SW 1271 (cell line): Measurements from ENCODE around the gene LRRC8E.
"Not testable (repeated sequence)": the region's sequence is repeated elsewhere in the genome, so short reads cannot be mapped to it uniquely, and the experiment has no call there.

ENCODE experiments used
- DNase-seq, 2 experiments: peaks; one replicate each; lab custom pipeline; 2025; lab: John Stamatoyannopoulos, UW

LRRC8E gene

DNA sequence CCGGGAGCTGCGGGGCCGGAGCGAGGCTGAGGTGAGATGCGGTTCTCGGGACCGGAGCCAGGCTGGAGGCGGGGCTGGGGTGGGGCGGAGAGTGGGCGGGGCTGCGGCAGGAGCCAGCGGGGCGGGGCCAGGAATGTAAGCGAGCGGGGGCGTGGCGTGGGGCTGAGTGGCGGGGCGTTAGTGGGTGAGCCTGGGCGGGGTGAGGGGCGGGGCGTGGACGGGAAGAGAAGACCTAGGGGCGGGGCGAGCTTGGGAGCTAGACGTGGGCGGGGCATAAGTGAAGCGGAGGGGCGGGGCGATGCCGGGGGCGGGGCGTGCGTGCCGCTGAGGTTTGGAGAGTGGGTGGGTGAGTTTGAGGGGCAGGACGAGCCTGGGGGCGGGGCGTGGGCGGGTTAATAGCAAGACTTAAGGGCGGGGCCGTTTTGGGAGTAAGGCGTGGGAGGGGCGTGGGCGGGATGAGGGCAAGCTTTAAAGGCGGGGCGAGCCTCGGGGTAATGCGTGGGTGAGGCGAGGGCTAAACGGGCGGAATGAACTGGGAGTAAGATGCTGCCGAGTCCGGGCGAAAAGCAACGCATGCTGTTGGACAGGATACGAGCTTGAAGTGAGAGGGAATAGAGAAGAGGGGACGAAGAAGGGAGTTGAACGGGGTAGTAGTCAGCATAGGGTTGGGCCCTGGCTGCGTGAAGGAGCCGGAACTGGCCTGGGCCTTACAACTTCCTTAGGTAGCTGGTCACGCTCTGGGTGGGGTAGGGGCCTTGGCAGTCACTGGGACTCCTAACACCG, 32.4 kb downstream of the LRRC8E start:
- peak; percentile 87 to 97 for DNase-seq

DNA sequence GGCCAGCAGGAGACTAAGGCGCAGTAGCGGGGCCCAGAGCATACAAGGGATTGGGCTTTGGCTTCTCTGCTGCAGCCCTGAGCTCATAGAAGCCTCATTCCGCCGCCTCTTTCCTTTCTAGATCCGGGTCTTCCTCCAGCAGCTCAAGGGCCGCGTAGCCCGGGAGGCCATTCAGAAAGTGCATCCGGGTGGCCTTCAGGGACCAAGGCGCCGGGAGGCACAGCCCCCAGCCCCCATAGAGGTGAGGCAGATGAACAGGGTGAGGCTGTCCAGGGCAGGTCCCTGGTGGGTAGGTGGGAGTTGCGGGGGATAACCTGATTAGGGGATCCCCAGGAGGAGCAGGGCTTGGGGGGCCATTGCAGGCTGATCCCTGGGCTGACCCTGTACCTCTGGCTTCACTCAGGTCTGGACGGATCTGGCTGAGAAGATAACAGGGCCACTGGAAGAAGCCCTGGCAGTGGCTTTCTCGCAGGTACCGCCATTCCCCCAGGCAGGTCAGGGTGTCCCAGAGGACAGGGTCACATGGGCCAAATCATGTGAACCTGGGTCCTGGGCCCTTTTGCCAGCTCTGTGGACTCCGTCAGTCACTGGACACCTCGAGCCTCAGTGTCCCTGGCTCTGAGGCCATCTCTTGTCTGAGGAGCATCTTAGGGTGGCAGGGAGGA, 33.1 kb downstream of the LRRC8E start:
- no peak for DNase-seq

DNA sequence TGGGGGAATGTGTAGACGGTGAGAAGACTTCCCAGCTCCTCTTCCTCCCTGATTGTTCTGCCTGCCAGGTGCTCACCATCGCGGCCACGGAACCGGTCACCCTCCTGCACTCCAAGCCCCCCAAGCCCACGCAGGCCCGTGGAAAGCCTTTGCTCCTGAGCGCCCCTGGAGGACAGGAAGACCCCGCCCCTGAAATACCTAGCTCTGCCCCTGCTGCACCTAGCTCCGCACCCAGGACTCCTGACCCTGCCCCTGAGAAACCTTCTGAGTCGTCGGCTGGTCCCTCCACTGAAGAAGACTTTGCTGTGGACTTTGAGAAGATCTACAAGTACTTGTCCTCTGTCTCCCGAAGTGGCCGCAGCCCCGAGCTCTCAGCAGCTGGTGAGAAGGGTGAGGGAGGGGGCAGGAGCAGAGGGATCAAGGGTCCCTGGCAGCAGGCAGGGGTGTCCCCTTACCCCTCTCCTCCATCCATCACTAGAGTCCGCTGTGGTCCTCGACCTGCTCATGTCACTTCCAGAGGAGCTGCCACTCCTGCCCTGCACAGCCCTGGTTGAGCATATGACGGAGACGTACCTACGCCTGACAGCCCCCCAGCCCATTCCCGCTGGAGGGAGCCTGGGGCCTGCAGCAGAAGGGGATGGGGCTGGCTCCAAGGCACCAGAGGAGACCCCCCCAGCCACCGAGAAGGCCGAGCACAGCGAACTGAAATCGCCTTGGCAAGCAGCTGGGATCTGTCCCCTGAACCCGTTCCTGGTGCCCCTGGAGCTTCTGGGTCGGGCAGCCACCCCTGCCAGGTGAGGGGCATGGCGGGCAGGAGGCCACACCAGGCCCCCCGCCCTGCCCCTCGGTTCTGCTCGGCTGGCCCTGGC, 33.9 kb downstream of the LRRC8E start:
- DNase-seq, result no peak

DNA sequence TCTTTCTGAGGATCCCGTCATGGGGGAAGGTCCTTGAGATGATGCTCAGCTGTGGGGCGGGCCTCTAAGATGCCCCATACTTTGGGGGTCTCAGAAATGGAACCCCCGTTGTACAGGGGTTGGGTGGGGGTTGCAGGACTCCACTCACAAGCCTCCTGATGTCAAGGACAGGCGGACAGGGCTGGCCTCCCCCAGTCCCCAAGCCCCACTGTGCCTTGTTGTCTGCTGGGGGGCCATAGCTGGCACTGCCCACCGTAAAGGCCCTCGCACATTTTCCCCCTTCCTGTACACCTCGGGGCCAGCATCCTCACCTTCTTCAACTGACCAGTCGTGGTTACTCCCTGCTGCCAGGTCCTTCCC, 34.5 kb downstream of the LRRC8E start:
- DNase-seq, result no peak

DNA sequence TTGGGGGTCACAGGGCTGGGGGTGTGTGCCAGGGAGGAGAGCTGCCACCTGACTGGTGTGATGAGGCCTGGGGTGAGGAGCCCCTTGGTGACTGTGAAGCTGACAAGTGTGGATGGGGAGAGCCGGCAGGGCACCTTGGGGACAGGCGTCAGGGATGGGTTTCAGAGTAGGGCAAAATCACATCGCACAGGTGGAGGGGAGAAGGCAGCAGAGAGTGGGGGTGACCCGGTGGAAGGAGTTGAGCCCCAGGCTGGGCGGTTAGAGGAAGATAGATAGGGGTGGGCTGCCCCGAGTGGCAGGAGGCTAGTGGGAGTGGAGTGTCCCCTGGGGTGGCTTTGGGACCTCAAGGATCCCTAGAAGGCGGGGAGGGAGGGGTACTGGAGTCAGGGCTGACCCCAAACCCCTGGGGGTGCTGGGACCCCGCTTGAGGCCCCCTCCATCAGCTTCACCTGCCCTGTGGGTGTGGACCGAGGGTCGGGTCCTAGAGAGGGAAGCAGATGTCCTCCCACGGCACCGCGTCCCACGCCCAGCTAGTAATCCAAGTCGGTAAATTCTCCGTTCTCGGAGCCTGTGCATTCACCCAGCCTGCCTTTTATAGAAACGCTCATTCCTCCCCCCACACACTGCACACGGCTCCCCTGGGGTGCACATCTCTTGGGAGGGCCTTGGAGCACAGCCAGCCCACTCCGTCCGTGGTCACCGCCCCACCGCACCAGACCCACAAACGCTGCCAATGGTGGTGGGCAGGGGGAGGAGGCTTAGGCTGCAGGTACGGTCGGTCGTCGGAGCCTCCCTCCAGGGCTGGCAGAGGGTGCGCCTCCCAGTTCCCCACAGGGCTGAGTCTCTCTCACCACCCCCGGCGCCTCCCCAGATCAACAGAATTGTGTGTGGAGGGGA, 35.2 kb downstream of the LRRC8E start:
- DNase-seq, result no peak

DNA sequence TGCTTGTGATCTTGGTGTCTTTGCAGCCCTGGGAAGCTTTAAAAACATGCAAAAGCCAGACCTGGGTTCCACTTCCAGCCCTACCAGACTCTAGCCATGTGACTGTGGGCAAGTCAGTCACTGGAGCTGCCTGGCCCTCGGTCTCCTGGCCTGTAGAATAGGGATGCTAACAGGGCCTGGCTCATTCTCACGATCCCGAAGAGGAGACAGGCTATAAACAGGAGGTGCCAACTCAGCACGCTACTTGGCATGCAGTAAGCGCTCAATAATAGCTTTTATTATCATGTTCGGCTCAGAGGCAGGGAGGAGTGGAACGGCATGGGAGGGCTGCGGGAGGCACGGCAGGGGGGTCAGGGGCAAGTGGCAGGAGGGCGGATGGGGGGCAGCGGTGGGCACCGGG, 35.9 kb downstream of the LRRC8E start:
- DNase-seq, result no peak

DNA sequence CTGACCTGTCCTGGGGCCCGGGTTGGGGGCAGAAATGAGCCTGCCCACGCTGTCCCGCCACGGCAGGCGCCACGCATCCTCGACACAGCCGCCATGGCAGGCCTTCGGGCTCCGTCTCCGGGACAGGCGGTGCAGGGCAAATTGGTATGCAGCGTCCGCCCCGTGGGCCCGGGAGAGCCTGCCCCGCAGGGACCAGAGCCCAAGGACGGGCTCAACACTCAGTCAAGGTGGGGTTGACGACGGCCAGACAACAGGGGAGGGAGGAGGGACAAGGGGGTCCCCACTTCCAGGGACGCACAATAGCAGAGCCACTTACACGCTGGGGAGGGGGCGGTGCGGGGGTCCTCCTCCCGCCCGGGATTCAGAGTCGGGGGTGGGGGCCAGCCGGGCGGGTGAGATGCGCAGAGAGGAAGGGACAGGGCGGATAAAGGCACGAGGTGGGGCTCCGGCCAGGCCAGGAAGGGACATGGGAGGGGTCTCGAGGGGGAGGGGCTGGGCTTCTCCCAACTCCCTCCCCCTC, 36.4 kb downstream of the LRRC8E start:
- no peak for DNase-seq

DNA sequence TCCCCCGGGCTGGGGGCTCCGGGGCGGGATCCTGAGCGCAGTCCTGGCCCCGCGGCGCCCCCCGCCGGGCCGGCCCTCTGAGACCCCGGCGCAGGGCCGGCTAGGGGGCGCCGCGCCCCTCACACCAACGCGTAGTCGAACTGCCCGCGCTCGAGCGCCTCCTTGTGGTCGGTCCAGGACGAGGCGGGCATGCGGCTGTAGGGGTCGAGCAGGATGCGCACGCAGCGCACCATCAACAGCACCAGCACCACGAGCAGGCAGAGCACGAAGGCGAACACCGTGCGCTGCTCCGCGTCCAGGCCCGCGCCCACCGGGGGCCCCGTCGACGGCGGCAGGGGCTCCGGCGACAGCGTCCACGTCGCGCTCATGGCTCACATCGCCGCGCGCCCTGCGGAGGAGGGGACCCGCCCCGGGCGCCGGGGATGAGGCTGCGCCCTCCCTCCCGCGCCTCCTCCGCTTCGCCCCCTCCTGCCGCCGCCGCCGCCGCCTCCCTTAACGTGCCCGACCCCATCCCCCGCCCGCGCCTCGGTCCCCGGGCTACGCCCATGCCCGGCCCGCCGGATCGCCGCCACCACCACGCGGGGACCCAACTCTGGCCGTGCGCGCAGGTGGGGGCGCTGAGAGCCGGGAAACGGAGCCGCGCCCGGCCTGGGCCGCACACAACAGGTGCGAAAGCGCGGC, 37.0 kb downstream of the LRRC8E start:
- peak; percentile 54 to 71 for DNase-seq

DNA sequence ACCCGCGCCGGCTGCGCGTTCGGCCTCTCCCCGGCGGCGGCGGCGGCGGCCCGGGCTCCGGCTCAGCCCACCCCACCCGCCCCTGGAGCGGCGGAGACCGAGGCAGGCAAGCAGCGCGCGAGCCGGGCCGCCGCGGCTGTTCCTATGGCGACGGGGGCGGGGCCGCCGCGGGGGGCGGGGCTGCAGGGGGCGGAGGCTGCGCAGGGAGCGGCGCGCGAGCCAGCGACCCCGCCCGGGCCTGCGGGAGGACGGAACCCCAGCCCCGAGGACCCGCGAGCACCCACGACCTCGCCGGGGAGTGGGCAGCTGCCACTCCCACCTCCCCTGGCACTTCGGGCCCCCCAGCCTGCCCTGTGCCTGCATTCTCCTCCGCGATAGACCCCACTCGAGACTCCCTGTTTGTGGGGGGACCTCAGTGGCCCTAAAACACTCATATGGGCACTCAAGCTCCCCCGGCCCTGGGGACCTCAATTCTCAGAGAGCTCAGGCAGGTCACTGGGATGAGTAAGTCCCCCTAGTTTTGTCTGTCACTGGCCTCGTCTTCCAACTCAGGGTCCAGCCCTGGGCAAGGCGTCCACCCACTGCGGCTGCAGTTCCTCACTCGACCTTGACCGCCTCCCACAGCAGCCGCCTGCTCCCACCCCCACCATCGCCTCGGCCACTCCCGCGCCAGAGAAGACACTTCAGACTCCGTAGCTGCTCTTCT, 37.9 kb downstream of the LRRC8E start, which contains the start of gene CTXN1:
TSS of gene CTXN1 (minus strand) at position 115 of the 706 bp plus-strand sequence. CDS start 597 bp downstream, outside the sequence.
- DNase-seq, result peak in 1 of 2 experiments; percentile 18

DNA sequence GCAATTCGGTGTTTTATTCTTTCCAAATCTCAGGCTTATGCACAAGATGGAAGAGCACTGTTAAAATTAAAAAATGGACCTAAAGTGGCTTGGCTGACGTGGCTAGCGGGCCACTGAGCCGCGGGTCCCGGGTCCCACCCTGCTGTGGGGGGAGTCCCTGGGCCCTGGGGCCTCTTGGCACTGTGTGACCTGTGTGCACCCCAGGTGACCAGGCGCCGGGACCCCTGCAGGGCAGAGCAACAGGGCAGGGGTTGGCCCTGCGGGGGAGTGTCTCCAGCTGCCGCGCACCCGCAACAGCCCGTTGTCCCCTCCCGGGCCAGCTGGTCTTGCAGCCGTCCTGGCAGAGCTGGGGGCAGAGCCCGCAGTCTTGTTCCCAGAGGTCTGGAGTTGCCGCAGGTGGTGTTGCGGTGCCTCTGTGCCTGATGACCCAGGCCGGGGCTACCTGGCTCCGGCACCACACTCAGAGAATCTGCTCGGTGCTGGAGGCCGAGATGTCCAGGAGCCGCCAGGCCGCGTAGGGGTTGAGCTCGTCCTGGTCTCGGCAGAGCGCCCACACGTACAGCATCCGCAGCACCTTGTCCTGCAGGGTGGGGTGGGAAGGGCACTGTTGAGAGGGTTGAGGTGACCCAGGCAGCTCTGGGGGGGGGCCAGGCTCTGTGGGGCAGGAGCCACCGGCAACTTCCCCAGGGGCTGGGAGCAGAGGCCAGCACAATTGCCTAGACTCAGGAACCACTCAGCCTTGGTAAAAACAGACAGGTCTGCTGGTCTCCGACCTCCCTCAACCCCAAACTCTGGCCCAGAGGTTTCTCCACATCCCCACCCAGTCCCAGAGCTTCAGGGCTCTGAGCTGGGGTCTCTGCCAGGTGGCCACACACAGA, 38.7 kb downstream of the LRRC8E start:
- DNase-seq, result no peak

DNA sequence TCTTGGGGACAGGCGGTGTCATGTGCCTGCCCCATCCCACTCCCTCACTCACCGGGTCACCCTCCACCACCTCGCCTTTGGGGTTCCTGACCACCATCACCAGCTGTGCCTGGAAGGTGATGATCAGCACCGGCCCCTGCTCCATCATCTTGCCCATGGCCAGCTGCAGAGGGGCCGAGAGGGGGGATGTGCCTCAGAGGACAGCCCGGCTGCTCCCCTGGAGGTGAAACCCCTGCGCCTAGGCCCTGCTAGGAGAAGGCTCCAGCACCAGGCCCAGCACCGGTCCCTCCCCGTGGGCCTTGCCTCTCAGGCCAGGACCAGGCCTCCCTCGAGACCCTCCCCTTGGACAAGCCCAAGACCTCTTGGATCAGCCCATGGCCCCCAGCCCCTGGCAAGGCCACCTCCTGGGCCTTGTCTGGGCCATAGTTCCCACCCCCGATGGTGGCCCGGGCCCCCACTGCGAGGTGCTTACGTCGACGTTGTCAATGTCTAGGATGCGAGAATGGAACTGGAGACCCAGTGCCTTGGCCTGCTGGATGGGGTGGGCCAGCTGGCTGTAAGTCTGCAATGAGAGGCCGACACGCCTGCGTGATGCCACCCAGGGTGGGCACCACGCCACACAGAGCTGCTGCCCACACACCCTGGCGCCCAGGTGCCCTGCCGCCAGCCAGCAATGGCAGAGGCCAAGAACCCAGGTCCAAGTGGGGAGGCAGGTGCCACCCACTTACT, 39.5 kb downstream of the LRRC8E start:
- no peak for DNase-seq

DNA sequence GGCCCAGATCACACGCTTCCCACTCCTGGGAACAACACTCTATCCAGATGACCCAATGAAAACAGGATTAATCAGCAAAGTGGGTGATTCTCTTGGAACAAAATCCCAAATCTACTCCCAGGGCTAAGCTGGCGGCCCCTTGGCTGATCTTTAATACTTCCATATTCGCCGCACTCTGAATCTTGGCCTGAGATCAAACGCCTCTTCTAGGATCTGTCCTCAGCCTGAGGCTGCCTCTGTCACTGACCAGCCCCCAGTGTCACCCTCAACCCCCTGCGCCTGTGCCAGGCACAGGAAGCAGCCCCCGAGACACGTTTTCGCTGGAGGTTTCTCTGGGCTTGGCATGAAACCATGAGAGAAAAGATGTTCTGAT, 40.0 kb downstream of the LRRC8E start:
- no peak for DNase-seq

DNA sequence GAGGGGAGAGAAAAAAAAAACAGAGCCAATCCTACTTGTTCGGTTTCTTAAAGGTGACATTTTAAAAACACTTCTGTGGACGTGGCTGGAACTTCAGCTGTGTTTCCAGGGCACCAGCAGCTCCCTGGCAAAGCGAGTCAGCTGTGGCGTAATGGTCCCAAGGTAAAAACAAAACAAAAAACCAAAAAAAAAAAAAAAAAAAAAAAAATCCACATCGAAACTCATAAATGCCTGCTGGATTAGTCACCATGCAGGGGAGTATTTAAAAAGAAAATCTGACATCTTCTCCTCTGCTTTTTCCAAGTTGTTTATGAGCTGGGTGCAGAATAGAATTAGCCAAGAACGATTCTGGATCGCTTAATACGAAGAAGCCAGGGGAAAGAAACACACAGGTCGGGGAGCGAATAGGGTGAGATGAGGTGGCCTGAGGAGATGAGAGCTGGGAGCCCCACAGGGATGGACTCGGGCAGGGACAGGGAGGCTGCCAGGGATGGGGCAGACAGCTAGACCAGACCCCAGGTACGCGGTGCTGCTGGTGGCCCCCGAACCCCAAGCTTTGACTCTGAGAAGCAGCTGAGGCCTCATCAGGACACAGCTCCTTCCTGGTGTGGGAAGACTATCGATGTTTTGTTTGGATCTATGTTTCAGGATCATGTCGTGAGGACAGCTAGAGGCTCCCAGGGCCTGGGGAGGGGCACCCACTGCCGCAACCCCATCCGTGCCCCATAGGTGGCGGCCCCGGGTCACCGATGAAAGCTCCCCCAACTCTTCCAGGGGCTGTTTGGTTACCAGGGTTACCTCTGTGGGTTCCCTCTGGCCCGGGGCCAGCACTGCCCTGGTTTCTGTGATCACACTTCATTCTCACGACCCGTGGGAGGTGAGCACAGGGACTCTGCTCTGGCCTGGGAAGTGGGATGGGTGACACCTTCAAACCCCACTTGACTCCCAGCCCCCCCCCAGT, 40.7 kb downstream of the LRRC8E start:
- peak in 1 of 2 experiments; percentile 43 for DNase-seq

DNA sequence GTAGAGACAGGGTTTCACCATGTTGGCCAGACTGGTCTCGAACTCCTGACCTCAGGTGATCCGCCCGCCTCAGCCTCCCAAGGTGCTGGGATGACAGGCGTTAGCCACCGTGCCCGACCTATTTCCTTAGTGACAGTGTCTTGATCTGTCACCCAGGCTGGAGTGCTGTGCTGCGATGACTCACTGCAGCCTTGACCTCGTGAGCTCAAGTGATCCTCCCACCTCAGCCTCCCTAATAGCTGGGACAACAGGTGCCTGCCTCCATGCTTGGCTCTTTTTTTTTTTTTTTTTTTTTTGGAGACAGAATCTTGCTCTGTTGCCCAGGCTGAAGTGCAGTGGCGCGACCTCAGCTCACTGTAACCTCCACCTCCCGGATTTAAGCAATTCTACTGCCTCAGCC, 41.7 kb downstream of the LRRC8E start:
- DNase-seq, result not testable (repeated sequence)

DNA sequence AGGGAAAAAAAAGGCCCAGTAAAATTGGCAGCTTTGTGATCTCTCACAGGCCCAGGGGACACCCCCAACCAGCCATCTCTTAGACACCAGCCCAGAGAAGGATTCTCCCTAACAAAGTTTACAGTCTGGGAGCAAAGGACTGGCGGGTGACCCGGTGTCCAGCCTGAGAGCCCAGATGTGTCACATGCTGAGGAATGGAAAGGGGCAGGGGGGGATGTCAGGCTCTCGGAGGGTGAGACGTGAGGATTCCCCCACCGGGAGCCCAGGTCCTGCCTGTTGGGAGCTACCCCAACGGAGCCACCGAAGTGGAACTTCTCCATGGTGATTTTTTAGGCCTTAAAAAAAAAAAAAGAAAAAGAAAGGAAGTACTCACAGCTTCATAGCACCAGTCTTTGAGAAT, 42.5 kb downstream of the LRRC8E start:
- DNase-seq, result no peak

DNA sequence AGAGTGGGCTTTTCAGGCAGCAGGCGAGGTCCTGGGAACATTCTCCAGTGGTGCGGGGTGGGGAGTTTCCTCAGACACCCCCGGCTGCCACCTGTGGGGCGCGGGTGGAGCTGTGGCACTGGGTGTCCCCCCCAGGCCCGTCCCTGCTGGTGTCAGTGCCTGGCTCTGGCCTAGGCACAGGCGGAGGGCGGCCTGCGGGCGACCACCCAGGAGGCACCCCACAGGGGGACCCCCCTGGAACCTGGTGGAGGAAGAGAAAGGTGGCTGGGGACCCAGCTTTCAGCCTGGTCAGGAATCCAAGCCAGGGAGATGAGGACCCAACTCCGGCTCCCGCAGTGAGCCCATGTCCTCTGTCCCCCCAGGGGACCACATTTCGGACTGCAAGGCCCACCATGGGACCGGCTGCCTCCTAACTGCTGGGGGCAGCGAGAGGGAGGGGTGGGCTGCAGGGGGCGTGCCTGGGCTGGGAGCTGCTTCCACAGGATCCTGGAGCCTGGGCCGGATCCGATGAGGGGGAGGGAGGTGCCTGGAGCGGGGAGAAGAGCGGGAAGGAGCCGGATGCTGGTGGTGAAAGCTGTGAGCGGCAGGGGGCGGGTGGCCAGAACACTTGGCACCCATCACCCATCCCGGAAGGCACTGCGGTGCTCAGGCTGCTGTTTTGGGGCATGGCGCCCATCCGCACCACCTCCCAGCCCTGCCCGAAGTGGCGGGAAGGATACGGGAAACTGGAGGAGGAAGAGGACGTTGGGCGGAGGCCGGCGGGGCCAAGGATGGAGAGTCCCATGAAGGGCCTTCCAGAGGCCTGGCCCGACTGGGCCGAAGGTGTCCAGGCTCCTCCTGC, 43.1 kb downstream of the LRRC8E start:
- DNase-seq, result no peak
